HG03378 (cell line): ENCODE measurements around the gene XBP1.
"Not testable (repeated sequence)": the region's sequence is repeated elsewhere in the genome, so short reads cannot be mapped to it uniquely, and the experiment has no call there.

Experiments used
- ATAC-seq: cut with Tn5 transposase; IDR thresholded peaks from one replicate; pipeline ENCODE4 v1.9.1; 2021; ENCODE audit warnings: mild to moderate bottlenecking, moderate library complexity; ENCODE audit not compliant: unreplicated experiment

Gene XBP1

DNA sequence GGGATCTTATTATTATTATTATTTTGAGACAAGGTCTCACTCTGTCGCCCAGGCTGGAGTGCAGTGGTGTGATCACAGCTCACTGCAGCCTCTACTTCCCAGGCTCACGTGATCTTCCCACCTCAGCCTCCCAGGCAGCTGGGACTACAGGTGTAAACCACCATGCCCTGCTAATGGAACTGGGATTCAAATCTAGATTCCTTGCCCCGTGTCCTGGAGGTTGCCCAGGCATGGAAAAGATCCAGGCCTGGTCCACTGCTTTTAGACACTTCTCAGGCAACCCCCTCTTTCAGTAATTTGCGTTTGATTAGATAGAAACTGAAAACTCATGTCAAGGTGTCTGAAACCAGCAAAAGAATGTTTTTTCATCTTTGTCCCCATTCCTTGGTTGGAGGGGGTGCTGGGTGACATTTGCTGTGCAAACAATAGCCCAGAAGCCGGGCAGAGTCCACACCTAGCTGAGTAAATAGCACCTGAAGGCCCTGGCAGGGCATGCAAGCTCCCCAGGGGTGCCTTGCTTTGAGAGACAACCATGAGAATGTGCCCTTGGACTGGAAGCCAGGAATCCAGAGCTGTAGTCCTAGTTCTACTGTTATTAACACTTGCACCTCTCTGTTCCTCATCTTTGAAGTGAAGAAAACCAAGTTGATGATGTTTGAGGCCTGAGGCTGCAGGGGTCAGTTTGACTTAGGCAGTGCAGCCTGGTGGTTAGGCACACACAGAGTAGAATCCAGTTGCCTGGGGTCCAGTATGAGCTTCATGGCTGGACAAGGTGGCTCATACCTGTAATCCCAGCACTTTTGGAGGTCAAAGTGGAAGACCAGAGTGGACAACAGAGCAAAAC lies 19.1 kb upstream of the XBP1 start:
- no peak for ATAC-seq

DNA sequence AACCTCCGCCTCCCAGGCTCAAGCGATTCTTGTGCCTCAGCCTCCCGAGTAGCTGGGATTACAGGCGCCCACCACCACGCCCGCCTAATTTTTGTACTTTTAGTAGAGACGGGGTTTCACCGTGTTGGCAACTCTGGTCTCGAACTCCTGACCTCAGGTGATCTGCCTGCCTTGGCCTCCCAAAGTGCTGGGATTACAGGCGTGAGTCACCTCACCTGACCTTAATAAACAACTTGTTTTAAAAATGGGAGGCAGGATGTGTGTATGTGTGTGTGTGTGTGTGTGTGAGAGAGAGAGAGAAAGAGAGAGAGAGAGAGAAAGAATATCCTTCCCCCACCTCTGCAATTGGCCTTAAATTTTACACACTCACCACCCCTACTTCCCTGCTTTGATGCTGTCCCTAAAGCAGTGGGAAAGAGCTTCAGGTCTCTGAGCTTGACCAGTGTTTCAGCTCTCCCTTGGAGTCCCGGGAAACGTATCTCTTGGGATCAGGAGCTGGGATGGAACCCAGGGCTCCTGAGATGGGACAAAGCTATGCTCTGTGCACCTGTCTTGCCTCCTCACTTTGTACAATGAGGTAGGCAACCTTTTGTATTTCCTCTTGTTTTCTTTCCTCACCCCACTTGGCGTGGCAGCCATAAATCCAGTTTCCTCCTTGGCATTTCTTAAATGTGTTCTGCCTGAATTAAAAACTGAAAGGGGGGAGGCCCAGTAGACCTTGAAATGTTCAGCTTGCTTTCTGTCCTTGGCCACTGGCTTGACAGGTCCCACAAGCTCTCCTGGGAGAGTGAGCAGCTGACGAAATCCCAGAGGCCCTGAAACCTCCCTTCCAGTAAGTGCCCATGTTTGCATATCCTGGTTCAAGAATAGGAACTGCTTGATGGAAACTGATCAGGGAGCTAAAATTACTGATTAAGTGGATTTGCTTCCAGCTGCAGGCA lies 17.8 kb upstream of the XBP1 start:
- no peak for ATAC-seq

DNA sequence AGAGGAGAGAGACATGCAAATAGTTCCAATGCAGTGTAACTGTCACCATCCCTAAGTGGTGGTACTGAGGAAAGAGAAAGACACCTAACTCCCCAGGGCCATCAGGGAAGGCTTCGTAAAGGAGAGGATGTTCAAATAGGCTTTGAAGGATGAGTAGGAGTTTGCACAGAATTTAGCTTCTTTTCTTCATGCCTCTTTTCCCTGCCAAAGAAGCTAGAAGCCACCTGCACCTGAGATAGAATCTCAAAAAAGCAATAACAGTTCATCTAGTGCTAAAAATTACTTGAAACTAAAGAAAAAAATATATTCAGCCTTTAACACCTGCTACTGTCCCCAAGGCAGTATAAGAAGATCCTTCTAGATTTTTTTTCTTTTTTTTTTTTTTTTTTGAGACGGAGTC lies 16.7 kb upstream of the XBP1 start:
- no peak for ATAC-seq

DNA sequence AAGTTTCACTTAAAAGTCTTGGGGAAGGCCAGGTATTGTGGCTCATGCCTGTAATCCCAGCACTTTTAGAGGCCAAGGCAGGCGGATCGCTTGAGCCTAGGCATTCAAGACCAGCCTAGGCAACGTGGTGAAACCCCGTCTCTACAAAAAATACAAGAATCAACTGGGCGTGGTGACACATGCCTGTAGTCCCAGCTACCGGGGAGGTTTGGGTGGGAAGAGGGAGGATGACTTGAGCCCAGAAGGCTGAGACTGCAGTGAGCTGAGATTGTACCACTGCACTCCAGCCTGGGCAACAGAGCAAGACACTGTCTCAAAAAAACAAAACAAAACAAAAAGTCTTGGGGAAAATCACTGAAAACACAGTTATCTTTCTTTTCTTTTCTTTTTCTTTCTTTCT lies 15.4 kb upstream of the XBP1 start:
- ATAC-seq: no peak

DNA sequence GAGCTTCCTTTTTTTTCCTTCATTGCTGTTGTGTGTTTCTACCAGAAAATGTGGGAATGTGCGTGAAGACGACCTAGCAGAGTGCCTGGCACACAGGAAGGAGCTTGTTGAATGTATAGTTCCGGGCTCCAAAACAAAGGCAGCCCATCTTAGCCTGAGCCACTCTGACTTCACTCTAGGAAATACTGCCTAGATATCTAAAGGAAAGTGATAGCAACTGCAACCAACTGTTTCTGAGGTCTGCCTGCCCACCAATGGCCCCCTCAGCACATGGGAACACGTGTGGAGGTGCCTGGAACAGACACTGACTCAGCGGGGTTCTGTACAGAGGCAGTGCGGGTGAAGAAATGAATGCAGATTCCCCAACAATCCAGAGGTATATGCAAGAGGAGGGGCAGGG lies 14.7 kb upstream of the XBP1 start:
- no peak for ATAC-seq

DNA sequence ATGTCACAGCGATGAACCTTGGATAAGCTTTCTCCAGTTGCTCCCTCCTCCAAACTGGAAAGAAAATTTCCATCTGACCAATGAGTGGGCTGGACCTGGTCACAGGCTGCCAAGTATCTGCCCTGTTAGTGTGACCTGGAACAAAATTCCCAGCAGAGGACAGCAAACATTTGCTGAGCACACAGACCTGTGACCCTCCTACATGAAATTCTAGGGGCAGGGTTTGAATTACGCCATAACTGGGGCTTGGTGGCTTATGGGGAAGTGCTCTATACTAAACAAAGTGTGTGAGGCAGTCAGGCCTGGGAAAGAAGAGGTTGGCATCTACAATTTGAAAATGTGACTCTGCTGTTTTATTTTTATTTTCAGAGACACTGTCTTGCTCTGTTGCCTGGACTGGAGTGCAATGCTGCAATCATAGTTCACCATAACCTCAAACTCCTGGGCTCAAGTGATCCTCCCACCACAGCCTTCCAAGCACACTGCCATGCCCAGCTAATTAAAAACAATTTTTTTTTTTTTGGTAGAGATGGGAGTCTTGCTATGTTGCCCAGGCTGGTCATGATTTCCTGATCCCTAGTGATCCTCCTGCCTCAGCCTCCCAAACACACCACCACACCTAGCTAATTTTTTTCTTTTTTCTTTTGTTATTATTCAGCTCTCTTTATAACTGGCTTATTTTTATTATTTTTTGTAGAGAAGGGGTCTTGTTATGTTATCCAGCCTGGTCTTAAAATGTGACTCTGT lies 13.6 kb upstream of the XBP1 start:
- no peak for ATAC-seq

DNA sequence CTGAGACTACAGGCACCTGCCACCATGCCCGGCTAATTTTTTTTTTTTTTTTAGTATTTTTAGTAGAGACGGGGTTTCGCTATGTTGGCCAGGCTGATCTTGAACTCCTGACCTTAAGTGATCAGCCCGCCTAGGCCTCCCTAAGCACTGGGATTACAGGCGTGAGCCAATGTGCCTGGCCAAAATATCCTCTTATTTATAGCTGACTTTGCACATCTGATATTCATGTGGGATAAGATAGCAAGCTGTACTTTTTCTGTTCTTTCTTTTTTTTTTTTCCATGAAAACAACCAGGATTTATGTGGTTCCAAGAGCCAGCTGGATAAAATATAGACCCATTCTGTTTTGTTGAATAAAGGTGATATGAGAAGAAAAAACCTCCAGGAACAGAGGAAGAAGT lies 12.1 kb upstream of the XBP1 start:
- ATAC-seq: no peak

DNA sequence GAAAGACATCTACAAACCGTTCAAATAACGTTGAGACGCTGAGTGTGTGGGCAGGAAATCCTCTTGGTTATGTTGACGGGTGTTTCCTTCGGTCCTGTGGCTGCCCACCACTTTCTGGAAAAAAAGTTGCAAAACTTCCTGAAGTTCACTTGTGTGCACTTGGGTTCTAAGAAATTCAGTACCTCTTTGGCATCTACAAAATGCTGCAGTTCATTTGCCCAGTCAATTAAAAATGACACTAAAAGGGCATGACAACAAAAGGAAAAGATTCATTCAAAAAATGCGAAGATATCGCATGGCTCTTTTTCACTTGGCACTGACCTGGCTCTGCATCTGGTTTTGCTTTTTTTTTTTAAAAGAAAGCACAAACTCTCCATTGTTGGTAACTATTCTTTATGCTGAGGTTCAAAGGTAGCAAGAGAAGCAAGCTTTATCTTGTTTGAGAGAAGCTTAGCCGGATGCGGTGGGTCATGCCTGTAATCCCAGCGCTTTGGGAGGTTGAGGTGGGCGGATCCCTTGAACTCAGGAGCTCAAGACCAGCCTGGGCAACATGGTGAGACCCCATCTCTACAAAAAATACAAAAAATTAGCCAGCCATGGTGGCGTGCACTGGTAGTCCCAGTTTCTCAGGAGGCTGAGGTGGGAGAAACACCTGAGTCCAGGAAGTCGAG lies 10.6 kb upstream of the XBP1 start:
- no peak for ATAC-seq

DNA sequence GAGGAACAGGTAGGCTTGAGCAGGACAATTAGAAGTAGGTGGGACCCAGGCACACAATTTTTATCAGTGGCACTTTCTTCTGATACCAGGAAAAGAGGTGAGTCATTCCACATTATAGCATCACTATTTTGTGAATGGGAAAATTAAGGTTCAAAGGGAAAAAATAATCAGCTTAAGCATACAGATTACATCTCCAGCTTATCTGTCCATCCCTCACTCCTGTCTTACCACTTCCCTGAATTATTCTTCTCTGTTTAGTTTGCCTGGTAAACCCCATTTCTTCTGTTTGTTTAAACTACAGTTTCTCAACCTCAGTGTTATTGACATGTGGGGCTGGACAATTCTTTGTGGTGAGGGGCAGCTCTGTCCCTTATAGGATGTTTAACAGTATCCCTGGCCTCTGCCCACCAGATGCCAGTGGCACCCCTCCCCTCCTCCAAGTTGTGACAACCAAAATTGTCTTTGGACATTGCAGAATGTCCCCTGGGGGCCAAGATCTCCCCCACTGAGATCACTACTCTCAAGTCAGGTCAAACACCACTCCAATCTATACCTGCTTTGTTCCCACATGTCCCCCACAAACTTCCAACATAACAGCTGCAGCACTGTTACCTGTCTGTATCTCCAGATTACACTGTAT lies 8.5 kb upstream of the XBP1 start:
- no peak for ATAC-seq

DNA sequence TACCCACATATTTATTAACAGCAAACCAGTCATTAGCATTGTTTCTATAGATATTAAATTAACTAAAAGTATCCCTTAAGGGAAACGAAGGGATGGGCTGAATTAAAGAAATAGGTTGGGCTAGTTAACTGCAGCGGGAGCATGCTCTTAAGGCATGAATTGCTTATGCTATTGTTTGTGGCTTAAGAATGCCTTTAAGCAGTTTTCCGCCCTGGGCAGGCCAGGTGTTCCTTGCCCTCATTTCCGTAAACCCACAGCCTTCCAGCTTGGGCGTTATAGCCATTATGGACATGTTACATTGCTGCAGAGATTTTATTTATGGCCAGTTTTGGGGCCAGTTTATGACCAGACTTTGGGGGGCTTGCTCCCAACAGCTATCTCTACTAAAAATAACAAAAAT lies 5.1 kb upstream of the XBP1 start:
- not testable (repeated sequence) for ATAC-seq

DNA sequence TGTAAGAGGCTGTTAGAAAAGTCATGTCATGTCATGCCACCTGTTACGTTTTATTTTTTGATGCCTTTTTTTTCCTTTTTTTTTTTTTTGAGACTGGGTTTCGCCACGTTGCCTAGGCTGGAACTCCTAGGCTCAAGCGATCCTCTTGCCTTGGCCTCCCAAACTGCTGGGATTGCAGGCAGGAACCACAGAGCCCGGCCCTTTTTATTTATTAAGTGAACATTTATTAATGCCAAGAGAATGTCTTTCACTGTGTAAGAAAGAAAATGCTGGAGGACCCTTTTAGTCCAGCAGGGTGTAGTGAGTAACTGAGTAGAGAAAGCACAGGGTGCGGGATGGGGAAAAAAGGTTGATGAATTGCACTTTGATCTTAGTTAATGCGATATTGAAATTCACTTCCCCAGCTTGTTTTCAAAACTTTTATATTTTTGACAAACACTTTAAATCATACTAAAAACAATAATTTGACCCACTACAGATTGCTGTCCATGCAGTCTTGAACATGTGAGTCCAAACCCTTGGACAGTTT lies 2.3 kb upstream of the XBP1 start:
- ATAC-seq: no peak

DNA sequence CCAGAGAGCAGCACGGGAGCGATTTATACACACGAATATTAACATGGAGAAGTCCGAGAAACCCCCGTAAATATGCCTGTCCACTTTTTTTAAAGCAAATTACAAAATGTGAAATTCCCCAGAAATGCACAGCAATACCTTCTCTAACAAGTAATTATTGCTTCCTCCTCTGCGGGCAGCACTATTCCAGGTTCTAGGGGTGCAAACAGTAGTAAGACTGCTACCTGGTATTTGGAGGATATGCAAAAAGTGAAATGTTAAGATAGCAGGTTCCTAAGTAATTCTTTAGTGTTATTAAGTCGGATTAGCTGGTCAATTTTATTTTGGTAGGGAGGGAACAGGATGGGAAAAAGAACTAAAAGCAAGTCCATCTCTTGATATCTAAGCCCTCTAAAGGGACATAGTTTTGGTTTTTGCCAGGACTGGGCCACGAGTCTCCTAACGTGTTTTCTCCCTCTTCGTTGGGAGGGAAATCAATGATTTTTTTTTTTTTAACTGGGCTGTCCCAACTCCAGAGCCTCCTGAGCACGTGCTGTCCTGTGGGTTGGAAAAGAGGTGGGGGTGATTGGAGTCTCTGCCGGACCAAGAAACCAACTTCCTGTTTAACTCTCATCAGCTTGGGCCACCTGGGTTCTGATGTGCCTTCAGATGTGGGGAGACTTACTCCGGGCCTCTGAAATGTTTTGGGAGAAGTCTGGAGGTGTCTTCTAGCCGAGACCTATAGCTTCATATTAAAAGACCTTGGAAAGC lies 1.7 kb upstream of the XBP1 start:
- no peak for ATAC-seq

DNA sequence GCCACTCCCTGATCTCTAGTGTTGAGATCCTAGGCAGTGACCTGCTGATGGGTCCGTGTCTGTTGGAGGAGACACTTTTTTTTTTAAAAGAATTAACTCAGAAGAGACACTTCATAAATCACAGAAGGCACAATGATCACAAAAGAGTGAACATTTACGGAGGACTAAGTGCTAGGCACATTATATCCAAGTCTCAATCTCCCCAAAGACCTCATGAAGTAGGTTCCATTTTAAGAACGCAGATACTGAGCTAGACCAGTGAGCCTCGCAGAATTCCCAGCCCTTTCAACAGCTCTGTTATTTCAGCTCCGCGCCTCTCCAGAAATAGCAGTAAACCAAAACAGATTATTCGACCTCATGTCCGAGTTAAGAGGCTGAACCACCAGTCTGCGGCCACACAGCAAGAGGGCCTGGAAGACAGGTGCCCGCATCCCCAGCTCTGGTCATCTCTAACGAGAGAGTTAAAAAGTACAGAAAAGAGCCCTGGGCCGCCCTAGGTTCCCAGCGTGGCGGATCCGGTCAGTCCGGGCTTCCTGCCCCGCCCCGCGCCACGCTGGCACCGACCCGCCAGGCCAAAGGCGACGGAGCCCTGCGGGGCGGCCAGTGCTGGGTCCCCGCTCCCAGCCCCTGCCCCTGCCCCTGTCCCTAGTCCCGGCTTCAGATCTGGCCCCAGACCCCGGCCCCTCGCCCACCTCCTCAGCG lies 612 bp downstream of the XBP1 start:
- peak; percentile 4 for ATAC-seq

DNA sequence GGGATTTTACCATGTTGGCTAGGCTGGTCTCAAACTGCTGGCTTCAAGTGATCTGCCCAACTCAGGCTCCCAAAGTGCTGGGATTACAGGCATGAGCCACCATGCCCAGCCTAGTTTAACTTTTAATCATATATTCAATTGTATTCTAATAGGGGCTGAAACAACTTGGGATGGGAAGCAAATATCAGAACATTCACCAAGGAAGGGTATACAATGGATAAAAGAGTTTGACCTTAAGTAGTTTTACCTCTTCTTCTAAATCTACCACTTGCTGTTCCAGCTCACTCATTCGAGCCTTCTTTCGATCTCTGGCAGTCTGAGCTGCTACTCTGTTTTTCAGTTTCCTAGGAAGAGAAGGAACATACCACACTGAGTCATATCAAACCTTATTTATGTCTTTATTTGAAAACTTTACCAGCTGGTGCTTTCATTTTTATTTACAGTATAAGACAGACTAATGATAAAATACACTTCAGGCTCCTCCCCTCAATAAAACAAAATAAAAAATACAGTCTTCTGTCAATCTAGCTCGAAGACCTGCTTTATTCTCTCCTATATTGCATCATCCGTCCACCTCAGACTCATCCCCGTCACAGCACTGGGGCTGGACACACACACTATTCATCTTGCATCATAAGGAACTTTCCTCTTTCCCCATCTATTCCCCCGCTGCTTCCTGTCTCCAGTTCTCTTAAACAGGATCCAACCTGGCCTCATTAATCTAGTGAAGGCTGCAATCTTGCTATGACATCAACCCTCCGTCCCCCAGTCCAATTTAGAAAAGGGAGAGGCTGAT lies 1.4 kb downstream of the XBP1 start:
- ATAC-seq: peak; percentile 38

DNA sequence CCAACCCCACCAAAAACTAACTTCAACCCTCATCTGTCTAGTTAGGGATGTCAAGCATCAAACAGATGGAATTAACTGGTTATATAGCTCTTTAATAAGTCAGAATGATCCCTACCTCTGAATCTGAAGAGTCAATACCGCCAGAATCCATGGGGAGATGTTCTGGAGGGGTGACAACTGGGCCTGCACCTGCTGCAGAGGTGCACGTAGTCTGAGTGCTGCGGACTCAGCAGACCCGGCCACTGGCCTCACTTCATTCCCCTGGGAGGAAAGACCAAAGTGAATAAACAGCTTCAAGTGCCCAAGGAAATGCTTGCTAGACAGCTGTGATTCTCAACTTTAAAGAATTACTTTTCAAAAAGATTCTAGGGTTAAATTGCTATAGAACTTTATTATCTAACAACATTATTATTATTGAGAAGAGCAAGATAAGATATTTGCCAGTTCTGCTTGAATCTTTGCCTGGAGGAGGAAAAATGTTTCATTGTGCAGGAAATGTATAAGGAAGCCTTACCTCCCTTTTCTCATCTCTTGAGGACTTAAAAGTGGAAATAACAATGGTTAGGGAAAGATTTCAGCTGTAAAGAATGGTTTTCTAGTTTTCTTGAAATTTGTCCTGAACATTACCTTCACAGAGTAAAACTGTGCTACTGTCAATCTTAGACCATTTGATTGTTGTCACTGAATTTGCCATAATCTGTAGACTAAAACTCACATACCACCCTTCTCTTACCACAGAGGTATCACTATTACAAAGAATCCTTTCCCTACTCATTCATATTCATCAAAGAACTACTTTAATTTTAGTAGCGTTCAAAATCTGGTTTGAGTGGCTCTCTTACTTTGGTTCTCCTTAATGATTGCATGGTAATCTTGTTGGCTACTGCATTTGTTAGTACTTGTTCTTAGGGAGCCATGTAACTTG lies 4.2 kb downstream of the XBP1 start:
- no peak for ATAC-seq

DNA sequence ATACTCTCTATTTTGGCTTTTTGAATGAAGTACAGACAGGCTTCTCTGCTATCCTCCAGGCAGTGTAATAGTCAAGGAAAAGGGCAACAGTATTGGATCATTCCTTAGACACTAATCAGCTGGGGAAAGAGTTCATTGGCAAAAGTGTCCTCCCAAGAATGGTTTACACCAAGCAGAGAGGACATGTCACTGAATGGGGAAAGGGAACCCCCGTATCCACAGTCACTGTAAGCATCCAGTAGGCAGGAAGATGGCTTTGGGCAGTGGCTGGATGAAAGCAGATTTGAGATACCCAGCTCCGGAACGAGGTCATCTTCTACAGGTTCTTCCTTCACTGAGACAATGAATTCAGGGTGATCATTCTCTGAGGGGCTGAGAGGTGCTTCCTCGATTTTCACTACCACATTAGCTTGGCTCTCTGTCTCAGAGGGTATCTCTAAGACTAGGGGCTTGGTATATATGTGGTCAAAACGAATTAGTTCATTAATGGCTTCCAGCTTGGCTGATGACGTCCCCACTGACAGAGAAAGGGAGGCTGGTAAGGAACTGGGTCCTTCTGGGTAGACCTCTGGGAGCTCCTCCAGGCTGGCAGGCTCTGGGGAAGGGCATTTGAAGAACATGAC lies 5.2 kb downstream of the XBP1 start:
- no peak for ATAC-seq
